ENCODE data around the gene PRKN. TPM values are rescaled to one million over a fixed set of nuclear protein-coding genes. Genes with fewer than 3 reads are reported as not detected.

PRKN gene
- polyA plus RNA-seq, 1 donor from 2014 or later, result 1.2 TPM

GRCh38 chr6:162260027-162260426, 467.5 kb downstream of the PRKN start:
- H3K9ac ChIP-seq (ENCODE audit: low read length), result no peak overlapping the region
- no peaks in the 10 kb centered on the region for H3K9me2 ChIP-seq (ENCODE audit: insufficient read depth, low read length)
- H3K79me2 ChIP-seq (replicated peaks; ENCODE audit: insufficient read depth, low read length), result no peaks in the 10 kb centered on the region
- no peak overlapping the region for H3K4me2 ChIP-seq (ENCODE audit: low read length)
- no peaks in the 10 kb centered on the region for H3K36me3 ChIP-seq (ENCODE audit: insufficient read depth, low read length)
- no peak overlapping the region for H3K27ac ChIP-seq (ENCODE audit: low read length)
- no peak for TF ChIP-seq TAF1 (IDR thresholded peaks at IDR 0.05; ENCODE audit: low read depth)
- no peak for TF ChIP-seq EZH2 (IDR thresholded peaks at IDR 0.05; ENCODE audit: borderline replicate concordance, insufficient read depth, low read length, poor library complexity, severe bottlenecking)
- TF ChIP-seq REST (IDR thresholded peaks at IDR 0.05; ENCODE audit: borderline replicate concordance), result no peak
- no peak for TF ChIP-seq SMC3 (conservative IDR thresholded peaks at IDR 0.05; ENCODE audit: poor library complexity)
- TF ChIP-seq EP300 (conservative IDR thresholded peaks at IDR 0.05; ENCODE audit: poor library complexity, severe bottlenecking), result no peak
- TF ChIP-seq CTCF (IDR thresholded peaks at IDR 0.05; ENCODE audit: poor library complexity, severe bottlenecking), result no peak
- no peak for TF ChIP-seq RAD21 (conservative IDR thresholded peaks at IDR 0.05)
- no peak for TF ChIP-seq MXI1 (conservative IDR thresholded peaks at IDR 0.05; ENCODE audit: poor library complexity, severe bottlenecking)
- TF ChIP-seq POLR2AphosphoS5 (IDR thresholded peaks at IDR 0.05), result no peak
- no peak overlapping the region for H3K4me3 ChIP-seq (ENCODE audit: low read length)
- H3K9me3 ChIP-seq (ENCODE audit: low read length), result no peaks in the 10 kb centered on the region
- no peaks in the 10 kb centered on the region for H3K27me3 ChIP-seq (ENCODE audit: insufficient read depth, low read depth, low read length)
- no peaks in the 10 kb centered on the region for H3F3A ChIP-seq (ENCODE audit: insufficient read depth, low read length, poor library complexity, severe bottlenecking)
- no peaks in the 10 kb centered on the region for H4K20me1 ChIP-seq (ENCODE audit: insufficient read depth)
- no peak overlapping the region for H2AFZ ChIP-seq (ENCODE audit: low read depth, low read length)

- no peak overlapping the region for H3K4me3 ChIP-seq (ENCODE audit: low read length)
- H3K9ac ChIP-seq (ENCODE audit: low read length), result no peak overlapping the region
- H3K79me2 ChIP-seq (replicated peaks; ENCODE audit: insufficient read depth, low read length), result no peaks in the 10 kb centered on the region
- no peaks in the 10 kb centered on the region for H4K20me1 ChIP-seq (ENCODE audit: insufficient read depth)
- H3K4me2 ChIP-seq (ENCODE audit: low read length), result no peak overlapping the region
- H3K27me3 ChIP-seq (ENCODE audit: insufficient read depth, low read depth, low read length), result no peaks in the 10 kb centered on the region
- H3K27ac ChIP-seq (ENCODE audit: low read length), result no peak overlapping the region
- H3F3A ChIP-seq (ENCODE audit: insufficient read depth, low read length, poor library complexity, severe bottlenecking), result no peaks in the 10 kb centered on the region
- no peaks in the 10 kb centered on the region for H3K9me3 ChIP-seq (ENCODE audit: low read length)
- no peak overlapping the region for H2AFZ ChIP-seq (ENCODE audit: low read depth, low read length)
- H3K9me2 ChIP-seq (ENCODE audit: insufficient read depth, low read length), result no peaks in the 10 kb centered on the region
- TF ChIP-seq EZH2 (IDR thresholded peaks at IDR 0.05; ENCODE audit: borderline replicate concordance, insufficient read depth, low read length, poor library complexity, severe bottlenecking) (no peak), CTCF (IDR thresholded peaks at IDR 0.05; ENCODE audit: poor library complexity, severe bottlenecking) (no peak), REST (IDR thresholded peaks at IDR 0.05; ENCODE audit: borderline replicate concordance) (no peak), TAF1 (IDR thresholded peaks at IDR 0.05; ENCODE audit: low read depth) (no peak), MXI1 (conservative IDR thresholded peaks at IDR 0.05; ENCODE audit: poor library complexity, severe bottlenecking) (no peak), RAD21 (conservative IDR thresholded peaks at IDR 0.05) (no peak), SMC3 (conservative IDR thresholded peaks at IDR 0.05; ENCODE audit: poor library complexity) (no peak), POLR2AphosphoS5 (IDR thresholded peaks at IDR 0.05) (no peak), EP300 (conservative IDR thresholded peaks at IDR 0.05; ENCODE audit: poor library complexity, severe bottlenecking) (no peak)
- no peaks in the 10 kb centered on the region for H3K36me3 ChIP-seq (ENCODE audit: insufficient read depth, low read length)
These were observed 468.9 kb downstream of the PRKN start for GRCh38 chr6:162258647-162259046.

Measured in neural cell (in vitro differentiated cells).